COR-L47 (cell line): Measurements from ENCODE around the gene CHAF1B.
A peak's percentile ranks its signal among the peaks of the same experiment; 100 is the strongest.
"Not testable (repeated sequence)": the region's sequence is repeated elsewhere in the genome, so short reads cannot be mapped to it uniquely, and the experiment has no call there.

Source experiments
- DNase-seq: peaks from one replicate; lab custom pipeline; 2025; lab: John Stamatoyannopoulos, UW

CHAF1B gene

DNA sequence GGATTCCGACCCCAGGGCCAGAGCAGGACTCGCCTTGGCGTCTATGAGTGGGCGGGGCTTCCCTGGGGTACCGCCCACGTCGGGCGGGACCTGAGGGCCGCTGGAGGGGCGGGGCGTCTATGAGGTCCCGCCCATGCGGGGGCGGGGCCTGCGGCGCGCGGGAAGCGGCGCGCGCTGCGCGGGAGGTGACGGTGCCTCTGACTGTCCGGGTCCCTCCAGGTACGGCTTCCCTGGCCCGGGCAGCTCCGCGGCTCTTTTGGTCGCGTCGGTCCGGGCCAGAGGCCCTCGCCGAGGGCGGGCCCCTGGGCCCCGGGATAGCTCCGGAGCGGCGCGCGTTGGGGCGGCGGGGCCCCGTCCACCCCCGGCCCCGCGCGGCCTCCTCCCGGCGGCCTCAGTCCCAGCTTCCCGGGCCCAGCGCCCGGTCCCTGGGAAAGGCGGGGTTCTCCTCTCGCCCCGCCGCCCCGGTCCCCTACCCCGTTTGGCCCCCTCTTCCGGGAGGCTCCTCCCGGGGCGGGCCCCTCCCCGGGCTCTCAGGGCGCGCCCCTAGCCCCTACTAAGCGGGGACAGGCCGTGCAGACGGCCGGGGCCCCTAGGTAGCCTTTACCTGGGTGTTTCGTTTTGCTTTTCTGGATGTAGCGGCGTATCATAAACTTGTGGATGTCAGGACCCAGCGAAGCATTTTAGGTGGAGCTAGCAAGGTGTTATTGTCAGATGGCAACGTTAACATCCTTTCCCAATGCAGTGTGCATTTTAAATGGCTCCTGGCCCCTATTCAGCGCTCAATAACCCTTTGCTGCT, at the start of gene CHAF1B:
CHAF1B (plus strand) TSS at position 160 of the 798 bp plus-strand sequence. CDS start 745 bp downstream, outside the sequence.
- peak; percentile 61 for DNase-seq

DNA sequence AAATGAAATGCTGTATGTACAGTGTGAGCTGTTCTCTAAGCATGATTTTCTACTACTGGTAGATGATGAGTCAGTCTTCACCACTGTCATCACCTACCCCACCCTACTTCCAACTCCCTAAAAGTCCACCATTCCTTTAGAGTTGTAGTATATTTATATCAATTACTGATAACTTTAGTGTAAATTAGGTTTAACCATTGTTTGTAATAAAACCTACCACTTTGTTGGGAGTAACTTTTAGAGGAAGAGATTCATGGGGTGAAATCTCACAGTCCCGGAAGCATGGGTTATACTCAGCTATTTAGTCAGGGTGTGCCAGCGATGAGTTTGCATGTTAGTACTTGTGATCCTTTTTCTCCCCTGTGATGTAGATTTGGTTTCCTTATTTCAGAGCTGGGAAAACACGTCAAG, 48.1 kb upstream of the CHAF1B start:
- no peak for DNase-seq

DNA sequence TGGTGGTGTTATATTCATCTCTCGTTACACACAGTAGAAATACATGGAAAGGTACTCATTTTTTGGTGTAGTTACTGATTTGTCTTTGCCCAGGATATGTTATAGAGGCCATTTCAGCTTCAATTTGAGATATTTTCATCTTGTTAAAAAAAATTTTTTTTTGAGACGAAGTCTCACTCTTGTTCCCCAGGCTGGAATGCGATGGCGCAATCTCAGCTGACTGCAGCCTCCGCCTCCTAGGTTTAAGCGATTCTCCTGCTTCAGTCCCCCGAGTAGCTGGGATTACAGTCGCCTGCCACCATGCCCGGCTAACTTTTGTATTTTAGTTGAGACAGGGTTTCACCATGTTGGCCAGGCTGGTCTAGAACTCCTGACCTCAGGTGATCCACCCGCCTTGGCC, 46.2 kb upstream of the CHAF1B start:
- no peak for DNase-seq

DNA sequence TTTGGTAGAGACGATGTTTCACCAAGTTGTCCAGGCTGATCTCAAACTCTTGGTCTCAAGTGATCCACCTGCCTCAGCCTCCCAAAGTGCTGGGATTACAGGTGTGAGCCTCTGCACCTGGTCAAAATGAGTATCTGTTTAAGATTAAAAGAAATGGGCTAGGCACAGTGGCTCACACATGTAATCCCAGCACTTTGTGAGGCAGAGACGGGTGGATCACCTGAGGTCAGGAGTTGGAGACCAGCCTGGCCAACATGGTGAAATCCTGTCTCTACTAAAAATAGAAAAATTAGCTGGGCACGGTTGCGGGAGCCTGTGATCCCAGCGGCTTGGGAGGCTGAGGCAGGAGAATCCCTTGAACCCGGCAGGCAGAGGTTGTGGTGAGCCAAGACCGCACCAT, 42.6 kb upstream of the CHAF1B start:
- not testable (repeated sequence) for DNase-seq

DNA sequence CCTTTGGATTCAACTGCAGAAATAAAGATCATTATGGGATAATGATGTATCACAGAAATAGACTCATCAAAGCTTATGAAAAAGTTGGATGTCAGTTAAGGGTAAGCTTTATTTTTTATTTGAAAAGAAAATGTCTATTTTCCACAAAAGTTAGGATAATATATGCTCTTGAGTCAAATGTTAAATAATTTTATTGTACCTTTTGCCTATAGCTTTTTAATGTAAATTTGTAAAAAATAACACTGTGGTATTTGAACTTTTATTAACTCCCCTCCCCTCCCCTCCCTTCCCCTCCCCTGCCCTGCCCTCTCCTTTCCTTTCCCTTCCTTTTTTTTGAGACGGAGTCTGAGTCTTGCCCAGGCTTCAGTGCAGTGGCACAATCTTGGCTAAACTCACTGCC, 40.3 kb upstream of the CHAF1B start:
- DNase-seq: no peak

DNA sequence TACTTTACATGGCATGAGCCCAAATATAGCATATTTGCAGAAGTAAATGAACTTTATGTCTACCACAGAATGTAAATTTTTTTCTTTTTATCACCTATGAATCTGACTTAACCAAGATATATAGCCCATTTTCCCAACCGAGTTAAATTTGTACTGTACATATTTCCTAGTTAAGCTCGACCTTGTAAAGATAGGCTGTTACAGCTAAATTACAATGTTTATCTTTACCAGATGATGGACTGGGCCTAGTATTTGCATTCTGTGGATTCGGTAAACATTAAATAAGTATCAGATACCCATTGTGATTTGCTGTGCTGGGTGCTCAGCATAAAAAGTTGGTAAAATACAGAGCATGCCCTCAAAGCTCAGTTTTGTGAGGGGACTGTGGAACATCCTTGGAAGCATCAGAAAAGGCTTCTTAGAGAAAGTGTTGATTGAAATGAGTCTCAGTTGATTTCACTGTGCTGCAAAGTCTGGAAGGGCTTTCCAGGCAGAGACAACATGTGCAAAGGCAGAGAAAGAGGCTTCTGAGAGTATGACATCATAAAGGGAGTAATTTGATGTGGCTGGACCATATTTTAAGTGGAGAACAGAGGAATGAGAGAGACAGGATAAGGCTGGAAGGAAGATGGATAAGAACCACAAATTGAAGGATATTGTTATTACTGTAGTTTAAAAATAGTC, 37.8 kb upstream of the CHAF1B start:
- no peak for DNase-seq

DNA sequence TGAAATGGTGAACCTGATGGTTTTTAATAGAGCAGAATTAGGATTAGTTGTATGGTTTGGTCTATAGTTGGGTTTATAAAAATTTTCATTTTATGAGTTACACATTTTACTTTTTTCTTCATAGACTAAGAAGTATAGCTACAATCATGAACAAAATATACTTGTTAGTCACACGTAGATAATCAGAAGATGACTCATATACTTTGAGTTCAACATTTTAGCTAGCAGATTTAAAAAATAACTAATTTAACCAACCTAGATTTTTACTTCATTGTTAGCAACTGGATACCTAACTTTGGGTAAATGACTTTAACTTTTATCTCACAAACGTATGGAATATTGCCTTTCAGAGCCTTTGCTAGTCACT, 37.2 kb upstream of the CHAF1B start:
- DNase-seq: no peak

DNA sequence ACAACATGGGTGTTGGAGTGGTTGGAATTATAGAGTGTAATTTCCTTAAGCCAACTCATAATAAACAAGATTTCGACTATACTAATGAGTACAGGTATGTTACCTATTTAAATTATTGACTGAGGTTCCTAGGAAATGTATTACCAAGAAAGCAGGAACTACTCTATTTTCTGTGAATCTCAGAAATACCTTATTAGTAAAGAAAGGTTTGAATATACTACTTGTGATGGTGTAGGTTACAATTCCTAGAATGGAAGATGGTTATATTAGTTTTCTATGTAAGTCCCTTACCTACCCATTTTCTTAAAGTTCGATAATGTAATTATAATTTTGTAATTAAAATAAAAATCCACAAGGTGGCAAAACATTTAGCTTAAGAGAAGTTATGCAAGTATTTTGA, 35.9 kb upstream of the CHAF1B start:
- DNase-seq: no peak

DNA sequence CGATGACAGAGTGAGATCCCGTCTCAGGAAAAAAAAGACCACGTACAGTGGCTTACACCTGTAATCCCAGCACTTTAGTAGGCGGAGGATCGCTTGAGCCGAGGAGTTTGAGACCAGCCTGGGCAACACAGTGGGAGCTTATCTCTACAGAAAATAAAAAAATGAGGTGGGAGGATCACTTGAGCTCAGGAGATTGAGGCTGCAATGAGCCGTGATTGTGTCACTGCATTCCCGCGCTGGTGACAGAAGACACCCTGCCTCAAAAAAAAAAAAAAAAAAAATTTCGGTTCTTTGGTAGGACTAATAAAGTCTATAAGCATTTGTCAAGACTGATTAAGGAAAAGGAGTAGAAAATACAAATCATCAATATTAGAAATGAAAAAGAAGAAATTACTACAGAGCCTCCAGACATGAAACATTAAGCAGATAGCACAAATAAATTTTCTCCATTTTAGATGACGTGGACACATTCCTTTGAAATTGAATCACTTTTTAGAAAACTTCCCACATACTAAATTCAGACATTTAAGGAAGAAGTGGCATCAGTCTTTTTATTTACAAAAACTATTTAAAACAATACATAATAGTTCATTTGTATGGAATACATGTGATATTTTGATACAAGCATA, 34.8 kb upstream of the CHAF1B start:
- DNase-seq: no peak

DNA sequence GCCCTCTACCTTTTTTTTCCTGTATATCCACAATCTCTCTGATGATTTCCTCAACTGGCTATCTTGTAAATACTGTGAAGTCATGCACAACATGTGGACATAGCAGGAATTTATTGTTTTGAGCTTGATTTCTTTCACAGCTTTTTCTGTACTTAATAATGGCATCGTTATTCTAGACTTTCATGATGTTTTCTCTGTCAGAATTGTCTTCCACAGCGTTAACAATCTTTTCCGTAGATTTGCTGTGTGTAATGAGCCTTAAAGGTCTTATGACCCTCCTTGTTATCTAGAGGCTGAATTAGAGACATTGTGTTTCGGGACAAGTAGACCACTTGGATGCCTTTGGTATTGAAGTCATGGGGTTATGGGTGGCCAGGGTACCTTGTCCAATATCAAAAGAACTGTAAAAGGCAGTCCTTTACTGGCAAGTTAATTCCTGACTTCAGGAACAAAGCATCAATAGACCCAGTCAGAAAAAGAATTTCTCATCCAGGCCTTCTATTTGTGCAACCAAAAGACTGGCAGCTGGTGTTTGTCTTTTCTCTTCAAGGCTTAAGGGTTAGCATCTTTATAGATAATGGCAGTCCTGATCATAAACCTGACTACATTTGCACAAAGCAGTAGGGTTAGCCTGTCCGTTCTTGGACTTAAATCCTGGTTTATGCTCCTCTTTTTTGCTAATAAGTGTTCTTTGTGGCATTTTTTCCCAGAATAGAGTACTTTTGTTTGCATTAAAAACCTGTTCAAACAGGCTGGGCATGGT, 30.1 kb upstream of the CHAF1B start:
- DNase-seq: no peak

DNA sequence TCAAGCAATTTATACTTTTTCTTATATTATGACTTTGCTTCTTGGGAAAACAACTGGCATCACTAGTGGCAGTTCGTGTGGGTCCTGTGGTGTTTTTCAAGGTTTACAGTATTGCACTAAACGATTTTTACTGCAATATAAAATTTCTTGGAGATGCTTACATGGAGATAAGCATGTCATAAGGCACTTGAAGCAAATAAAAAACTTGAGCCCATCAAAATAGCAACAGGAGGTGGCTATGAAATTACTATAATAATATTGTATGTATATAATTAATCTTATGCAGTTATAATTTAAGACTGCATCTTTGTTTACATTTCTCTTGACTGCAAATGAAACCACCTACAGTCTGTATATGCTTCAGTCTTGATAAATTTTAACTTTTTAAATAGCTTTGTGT, 29.3 kb upstream of the CHAF1B start:
- no peak for DNase-seq

DNA sequence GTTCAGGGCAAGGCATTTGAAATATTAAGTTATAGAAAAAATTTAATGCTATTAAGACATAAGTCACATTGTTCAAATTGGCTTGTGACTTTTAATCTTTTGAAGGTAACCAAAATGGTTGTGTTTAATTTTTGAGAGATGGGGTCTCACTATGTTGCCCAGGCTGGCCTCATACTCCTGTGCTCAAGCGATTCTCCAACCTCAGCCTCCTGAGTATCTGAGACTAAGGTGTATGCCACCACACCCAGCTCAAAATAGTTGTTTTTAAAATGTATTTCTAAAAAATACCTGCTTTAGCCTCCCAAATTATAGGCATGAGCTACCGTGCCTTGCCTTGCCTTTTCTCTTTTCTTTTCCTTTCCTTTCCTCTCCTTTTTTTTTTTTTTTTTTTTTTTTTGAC, 26.0 kb upstream of the CHAF1B start:
- DNase-seq: no peak

DNA sequence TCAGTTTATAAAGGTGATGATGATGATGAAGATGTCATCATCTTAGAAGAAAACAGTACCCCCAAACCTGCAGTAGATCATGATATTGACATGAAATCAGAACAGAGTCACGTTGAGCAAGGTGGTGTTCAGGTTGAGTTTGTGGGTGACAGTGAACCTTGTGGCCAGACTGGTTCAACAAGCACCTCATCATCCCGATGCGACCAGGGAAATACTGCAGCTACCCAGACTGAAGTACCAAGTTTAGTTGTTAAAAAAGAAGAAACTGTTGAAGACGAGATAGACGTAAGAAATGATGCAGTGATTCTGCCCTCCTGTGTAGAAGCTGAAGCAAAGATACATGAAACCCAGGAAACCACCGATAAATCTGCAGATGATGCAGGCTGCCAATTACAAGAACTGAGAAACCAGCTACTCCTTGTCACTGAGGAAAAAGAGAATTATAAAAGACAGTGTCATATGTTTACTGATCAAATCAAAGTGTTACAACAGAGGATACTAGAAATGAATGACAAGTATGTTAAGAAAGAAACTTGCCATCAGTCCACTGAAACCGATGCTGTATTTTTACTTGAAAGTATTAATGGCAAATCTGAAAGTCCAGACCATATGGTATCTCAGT, 16.0 kb upstream of the CHAF1B start:
- no peak for DNase-seq

DNA sequence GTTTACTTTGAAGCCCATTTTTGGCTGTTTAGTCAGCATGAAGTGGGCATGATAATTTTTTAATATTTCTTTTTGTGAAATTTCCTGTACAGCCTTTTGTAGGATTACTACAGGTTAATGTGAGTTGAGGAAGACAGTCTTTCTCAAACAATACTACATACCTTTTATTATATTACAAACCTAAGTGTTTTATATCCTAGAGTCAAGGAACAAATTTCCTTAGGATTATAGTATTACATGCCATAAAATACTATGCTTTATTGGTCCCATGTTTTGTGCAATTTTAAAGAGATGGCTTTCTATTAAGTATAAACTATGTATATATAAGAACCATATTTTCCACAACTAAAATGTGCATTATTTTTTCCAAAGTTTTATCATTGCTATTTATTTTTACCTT, 9.2 kb upstream of the CHAF1B start:
- no peak for DNase-seq

DNA sequence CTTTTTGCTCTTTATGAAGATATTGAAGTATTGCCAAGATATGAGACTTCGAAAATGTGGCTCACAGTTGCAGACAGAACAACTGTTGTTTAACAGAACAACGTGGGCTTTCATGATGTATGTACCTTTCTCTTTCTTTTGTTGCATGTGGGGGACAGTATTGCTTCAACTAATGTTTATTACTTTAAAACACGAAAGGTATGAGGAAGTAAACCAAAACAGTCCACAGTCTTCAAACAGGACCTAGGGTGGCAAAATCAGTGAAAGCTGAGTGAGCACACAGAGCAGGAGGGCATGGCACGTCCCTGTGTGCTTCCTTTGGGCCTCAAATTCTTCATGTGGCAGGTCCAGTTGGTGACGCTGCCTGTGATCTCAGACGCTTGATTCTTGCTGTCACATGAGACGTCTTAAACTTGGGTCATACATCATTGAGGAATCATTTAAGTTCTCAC, 7.8 kb upstream of the CHAF1B start:
- DNase-seq: no peak

DNA sequence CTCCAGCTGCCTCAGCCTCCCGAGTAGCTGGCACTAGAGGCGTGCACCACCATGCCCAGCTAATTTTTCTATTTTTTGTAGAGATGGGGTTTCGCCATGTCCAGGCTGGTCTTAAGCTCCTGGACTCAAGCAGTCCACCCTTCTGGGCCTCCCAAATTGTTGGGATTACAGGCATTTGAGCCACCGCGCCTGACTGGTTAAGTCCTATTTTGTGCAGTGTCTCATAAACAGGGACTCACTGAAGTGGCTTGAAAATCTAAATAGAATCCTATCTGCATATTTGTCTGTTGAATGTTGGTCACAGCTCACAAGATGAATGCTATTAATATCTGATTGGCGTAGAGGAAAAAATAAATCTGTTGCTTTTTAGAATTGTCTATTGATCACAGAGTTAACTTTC, 5.9 kb upstream of the CHAF1B start:
- no peak for DNase-seq

DNA sequence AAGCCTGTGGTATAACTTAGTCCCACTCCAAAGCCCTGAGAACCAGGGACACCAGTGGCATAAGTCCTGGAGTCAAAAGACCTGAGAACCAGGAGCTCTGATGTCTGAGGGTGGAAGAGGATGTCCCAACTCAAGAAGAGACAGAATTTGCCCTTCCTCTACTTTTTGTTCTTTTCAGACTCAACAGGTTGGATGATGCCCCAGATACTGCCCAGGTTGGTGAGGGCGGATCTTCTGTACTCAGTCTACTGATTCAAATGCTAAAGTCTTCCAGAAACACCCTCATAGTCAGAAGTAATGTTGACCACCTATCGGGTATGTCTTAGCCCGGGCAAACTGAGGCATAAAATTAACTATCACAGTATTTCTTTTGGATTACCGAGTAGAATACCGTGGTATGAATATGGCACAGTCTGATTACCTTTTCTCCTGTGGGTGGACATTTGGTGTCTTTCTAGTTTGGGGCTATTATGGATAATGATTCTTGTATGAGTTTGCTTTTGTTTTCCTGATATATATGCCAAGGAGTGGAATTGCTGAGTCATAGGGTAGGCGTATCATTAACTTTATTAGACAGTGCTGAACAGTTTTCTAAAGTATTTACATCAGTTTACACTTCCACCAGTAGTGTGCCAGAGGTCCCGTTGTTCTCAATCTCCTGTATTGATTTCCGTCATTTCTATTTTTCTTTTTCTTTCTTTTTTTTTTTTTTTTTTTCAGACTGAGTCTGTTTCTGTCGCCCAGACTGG, 3.2 kb upstream of the CHAF1B start:
- no peak for DNase-seq

DNA sequence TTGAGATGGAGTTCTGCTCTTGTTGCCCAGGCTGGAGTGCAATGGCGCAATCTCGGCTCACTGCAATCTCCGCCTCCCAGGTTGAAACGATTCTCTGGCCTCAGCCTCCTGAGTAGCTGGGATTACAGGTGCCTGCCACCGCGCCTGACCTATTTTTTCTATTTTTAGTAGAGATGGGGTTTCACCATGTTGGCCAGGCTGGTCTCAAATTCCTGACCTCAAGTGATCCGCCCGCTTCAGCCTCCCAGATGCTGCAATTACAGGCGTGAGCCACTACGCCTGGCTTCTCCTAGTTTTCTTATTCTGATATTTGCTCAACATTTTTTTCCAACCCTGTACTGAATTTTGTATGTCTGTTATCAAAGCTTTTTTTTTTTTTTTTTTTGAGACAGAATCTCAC, 2.5 kb upstream of the CHAF1B start:
- DNase-seq: not testable (repeated sequence)

DNA sequence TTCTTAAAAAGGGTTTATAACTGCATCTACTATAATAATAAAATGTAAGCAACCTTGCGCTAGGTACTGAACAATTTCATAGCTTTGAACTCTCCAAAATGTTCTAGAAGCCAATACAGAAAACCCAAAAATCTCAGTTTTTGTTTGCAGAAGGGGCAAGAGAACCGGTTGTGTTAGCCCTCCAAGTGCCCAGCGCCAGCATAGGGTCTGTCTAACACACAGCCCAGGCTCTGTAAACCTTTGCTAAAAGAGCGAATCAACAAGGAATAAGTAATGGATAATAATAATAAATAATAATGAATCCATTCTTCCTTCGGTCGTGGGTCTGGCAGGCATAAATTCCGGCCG, 333 bp upstream of the CHAF1B start:
- no peak for DNase-seq

DNA sequence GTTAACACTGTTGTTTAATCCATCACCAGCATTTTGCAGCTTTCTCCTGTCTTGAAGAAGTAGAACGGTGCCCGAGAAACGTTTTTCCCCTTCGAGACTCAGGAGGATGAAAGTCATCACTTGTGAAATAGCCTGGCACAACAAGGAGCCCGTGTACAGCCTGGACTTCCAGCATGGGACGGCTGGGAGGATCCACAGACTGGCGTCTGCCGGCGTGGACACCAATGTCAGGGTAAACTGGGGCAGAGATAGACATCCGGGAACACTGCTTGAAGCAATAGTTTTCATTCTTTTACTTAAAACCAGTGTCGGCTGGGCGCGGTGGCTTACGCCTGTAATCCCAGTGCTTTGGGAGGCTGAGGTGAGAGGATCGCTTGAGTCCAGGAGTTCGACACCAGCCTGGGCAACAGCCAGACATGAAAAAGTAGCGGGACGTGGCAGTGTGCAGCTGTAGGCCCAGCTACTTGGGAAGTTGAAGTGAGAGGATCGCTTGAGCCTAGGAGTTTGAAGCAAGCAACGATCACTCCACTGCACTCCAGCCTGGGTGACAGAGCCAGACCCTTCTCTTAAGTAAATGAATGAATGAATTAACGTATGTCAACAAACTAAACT, 945 bp downstream of the CHAF1B start:
- DNase-seq: no peak

DNA sequence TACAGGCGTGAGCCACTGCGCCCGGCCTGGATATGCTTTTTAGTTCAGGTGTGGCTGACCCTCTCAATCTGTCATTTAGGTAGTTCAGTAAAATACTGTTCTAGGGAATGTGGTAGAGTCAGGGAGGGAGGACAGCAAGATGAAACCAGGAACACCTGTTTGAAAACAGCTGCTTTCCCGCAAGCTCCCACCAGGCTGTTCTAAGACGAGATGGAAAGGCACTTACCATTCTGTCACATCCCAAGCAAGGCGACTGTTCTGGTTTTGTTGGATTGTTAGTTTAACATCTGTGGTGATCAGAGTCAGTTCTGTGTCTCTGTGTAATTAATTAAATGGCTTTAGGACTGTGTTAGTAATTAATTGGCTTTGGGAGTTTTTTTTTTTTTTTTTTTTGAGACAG, 2.9 kb downstream of the CHAF1B start:
- DNase-seq: peak; percentile 3
